HG02588 (cell line): ENCODE measurements around the gene MCOLN3.
A peak's percentile ranks its signal among the peaks of the same experiment; 100 is the strongest.
"Not testable (repeated sequence)": the region's sequence is repeated elsewhere in the genome, so short reads cannot be mapped to it uniquely, and the experiment has no call there.

Experiments
- ATAC-seq: cut with Tn5 transposase; IDR thresholded peaks from one replicate; pipeline ENCODE4 v1.9.1; 2021; ENCODE audit warnings: mild to moderate bottlenecking, moderate library complexity; ENCODE audit not compliant: unreplicated experiment

Gene MCOLN3

DNA sequence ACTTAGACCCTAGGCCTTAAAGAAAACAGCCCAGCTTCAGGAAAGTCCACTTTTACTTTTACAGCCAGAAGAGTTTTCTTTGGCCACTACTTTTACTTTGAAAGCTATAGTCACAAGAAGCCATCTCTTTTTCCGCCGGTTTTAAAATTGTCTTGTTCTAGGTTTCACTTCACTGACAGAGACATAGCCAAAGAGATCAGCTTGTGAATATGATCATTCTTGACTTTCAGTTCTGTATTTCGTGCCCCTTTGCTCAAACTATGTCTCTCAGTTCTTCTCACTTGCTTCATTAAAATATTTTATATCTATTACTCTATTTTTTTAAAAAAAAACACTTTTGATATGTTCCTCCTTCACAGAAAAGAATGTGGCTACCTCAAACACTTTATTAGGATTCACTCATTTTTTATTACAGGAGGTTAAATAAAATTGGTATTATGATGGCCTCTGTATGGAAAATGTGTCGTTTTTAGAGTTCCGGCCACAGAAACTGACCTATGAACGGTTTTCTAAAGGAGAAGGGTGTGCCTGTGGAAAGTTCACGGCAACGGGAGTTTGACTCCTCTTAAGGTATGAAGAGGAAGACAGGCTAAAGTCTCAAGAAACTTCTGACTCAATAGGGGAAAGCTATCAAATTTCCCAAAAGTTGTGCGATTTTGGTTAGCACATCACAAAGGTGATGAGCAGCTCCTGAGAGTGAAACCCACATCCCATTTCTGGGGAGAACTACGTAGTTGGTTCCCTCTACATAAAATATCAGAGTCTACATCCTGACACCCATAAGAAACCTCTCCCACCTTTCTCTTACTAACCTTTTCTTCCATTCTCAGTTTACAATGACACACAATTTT is 52.6 kb downstream of the MCOLN3 start:
- ATAC-seq = peak; percentile 38

- peak; percentile 27 for ATAC-seq
Observed at GRCh38 chr1:84991097-84991920, 57.0 kb downstream of the MCOLN3 start.

DNA sequence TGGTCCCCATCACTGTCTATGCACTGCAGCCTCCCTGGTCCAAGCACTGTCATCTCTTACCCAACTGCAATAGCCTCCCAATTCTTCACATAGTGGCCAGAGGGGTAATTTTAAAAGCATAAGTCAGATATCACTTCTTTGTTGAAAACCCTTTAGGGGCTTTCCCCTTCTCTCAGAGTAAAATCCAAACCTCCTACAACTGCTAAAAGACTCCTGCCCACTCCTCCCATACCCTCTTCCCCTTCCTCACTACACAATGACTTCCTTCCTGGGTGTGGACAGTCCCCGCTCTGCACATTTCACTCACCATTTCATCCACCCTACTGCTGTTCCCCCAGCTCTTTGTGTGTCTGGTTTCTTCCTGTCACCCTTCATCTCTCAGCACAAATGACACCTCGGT is 59.7 kb downstream of the MCOLN3 start:
- peak; percentile 72 for ATAC-seq

DNA sequence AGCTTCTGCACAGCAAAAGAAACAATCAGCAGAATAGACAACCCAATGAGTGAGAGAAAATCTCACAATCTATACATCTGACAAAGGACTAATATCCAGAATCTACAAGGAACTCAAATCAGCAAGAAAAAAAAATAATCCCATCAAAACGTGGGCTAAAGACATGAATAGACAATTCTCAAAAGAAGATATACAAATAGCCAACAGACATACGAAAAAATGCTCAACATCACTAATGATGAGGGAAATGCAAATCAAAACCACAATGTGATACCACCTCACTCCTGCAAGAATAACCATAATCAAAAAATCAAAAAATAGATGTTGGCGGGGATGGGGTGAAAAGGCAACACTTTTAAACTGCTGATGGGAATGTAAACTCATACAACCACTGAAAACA is 61.7 kb downstream of the MCOLN3 start:
- not testable (repeated sequence) for ATAC-seq

GRCh38 chr1:84985365-84985764 is 62.9 kb downstream of the MCOLN3 start:
- peak; percentile 50 for ATAC-seq

- ATAC-seq = no peak
Observed at GRCh38 chr1:84982395-84982794, 65.9 kb downstream of the MCOLN3 start.

DNA sequence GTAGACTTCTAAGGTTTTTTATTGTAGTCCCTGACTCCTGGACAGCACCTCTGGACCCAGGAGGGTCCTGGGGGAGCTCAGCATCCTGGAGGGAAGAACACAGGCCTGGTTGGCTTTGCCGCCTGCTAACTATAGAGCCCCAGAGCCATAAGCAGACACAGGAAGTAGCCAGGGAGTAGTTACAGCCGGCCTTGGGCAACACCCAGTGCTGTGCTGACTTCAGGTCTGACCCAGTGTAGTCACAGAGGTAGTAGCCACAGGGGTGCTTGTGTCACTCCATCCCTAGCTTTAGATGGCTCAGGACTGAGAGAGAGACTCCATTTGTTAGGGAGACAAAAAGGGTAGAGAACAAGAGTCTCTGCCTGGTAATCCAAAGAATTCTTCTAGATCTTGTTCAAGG is 73.3 kb downstream of the MCOLN3 start:
- ATAC-seq = peak; percentile 23

DNA sequence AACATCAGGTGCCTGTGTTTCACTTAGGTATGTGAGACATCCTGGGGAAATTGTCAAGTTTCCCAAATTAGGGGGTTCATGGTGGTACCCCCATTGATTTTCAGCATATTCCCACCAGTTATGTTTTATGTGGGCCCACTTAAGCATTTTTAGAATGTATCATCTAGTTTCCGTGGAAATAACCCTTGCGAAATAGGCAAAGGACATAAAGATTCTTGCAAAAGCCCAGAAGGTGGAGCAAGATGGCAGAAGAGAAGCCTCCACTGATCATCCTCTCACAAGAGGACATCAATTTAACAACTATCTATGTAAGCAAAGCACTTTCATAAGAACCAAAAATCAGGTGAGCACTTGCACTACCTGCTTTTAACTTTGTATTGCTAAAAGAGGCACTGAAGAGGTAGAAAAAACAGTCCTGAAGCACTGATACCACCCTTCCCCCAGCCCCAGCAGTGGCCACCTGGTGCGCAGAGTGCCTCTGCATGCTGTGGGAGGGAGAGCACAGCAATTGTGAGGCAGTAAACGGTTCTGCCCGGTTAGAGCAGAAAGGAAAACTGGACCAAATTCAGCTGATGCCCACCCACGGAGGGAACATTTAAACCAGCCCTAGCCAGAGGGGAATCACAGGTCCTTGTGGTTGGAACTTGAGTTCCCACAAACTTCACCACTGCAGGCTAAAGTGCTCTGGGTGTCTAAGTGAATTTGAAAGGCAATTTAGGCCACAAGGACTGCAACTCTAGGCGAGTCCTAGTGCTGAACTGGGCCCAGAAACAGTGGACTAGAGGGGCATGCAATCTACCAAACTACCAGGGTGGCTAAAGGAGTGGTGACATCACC is 74.6 kb downstream of the MCOLN3 start:
- peak; percentile 45 for ATAC-seq

- peak; percentile 31 for ATAC-seq
Observed at GRCh38 chr1:84972377-84972987, 75.8 kb downstream of the MCOLN3 start.

GRCh38 chr1:84971957-84972356 is 76.3 kb downstream of the MCOLN3 start:
- peak; percentile 27 for ATAC-seq

GRCh38 chr1:84969489-84970250 is 78.6 kb downstream of the MCOLN3 start:
- peak; percentile 46 for ATAC-seq

DNA sequence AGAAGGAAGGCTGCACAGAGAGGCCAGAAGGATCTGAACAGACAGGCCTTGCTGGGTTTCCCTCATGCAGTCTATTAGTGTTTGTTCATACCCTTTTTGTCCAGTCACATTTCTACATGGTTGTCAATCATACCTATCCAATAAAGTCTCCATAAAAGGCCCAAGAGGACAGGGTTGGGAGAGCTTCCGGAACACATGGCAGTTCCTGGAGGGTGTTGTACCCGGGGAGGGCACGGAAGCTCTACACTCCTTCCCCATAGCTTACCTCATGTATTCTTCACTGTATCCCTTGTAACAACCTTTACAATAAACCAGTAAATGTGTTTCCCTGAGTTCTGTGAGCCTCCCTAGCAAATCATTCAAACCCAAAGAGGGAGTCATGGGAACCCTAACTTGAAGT is 79.4 kb downstream of the MCOLN3 start:
- ATAC-seq = no peak

GRCh38 chr1:84968101-84968500 is 80.2 kb downstream of the MCOLN3 start:
- ATAC-seq = no peak
